Ovary (tissue), 9 donors: Measurements from ENCODE around the gene CCNJ. TPM values are rescaled to one million over a fixed set of nuclear protein-coding genes. Genes with fewer than 3 reads are reported as not detected.
A peak's percentile ranks its signal among the peaks of the same experiment; 100 is the strongest.

Experiments used
- DNase-seq, 5 donors: peaks; one replicate each; pipeline ENCODE4 v3.0.0-alpha.2; 2019 to 2020
- H3K27ac ChIP-seq, 2 donors: fragments of 200-600 bp; one replicate each; pipeline versions ENCODE4 v1.5.1 to v1.8.0; 2019 to 2022
- H3K27me3 ChIP-seq: fragments of 200-600 bp; one replicate; pipeline ENCODE4 v1.8.0; 2022
- H3K36me3 ChIP-seq: fragments of 200-600 bp; sonication (generic); one replicate; pipeline ENCODE4 v1.5.1; 2019
- H3K4me1 ChIP-seq: one replicate; pipeline ENCODE4 v1.8.1; 2013; ENCODE audit warnings: mild to moderate bottlenecking, moderate library complexity; ENCODE audit not compliant: insufficient read depth
- H3K4me3 ChIP-seq: fragments of 200-600 bp; sonication (generic); one replicate; pipeline ENCODE4 v1.5.1; 2017
- H3K9me3 ChIP-seq, 2 donors: fragments of 200-600 bp in 1 of 2; sonication (generic) in 1 of 2; one replicate each; pipeline versions ENCODE4 v1.5.1 to v1.8.1; 2013 to 2019; ENCODE audit warnings: mild to moderate bottlenecking in 1 of 2, moderate library complexity in 1 of 2
- EP300 ChIP-seq: sonication (generic); formaldehyde crosslinking; IDR thresholded peaks from one replicate; pipeline ENCODE4 v1.6.1; 2017; ENCODE audit warnings: antibody characterized with exemption
- POLR2A ChIP-seq: fragments of 450-650 bp; IDR thresholded peaks from one replicate; pipeline ENCODE4 v1.6.1; 2017; ENCODE audit warnings: antibody characterized with exemption, mild to moderate bottlenecking, moderate library complexity
- WGBS, 3 donors: extraction: QIAGEN DNeasy Blood & Tissue Kit in 1 of 3; methylation state at CpG; one replicate each; pipeline versions ENCODE4 v1.1.5 to v1.1.7; 2013 to 2017; 5-methylcytosine and 5-hydroxymethylcytosine counted together
- intact Hi-C, 4 donors: fragments of 100-400 bp; cut with DNase I; formaldehyde crosslinking; loops; one replicate each; pipeline versions ENCODE4 v1.11.0 to v1.15.1; 2022 to 2023
- polyA plus RNA-seq, 2 donors: library from polyadenylated mRNA; stranded (reverse); fragments of 200-250 nt in 1 of 2; fragments of 350-450 nt in 1 of 2; fragmentation: Illumina TruSeq in 1 of 2; extraction: RNeasy Lipid Tissue Mini Kit (QIAGEN cat#74804) in 1 of 2; gene quantifications; one replicate each; pipeline ENCODE4 v1.2.3, GENCODE V29; 2013 to 2014
- total RNA-seq, 7 donors: library from RNA; depleted of rRNA in 2 of 7; stranded (reverse); fragments of >200 nt in 2 of 7; fragmentation: NEBNext Ultra II Directional in 3 of 7; extraction: Animal tissue kit (Norgen Biotek cat#: 25700) in 3 of 7; gene quantifications; one replicate each; pipeline versions ENCODE4 v1.1.0 to v1.2.4, GENCODE V29; 2016 to 2023
- TF ChIP-seq, protein P1 (sequence below), 3 donors: fragments of 450-650 bp in 2 of 3; fragments of 200-600 bp in 1 of 3; IDR thresholded peaks; one replicate each; pipeline versions ENCODE4 v1.5.1 to v1.8.0; 2016 to 2022; ENCODE audit warnings: antibody characterized with exemption in 3 of 3, mild to moderate bottlenecking in 1 of 3
- donor health status: DM: no; HTN: no; CAD: no; lungs with moderate emphysema.
- donor health status: DM: no; HTN: no; CAD: no.
- donor health status: Bipolar disorder and iron deficiency.
- donor health status: DM: yes; HTN: yes; CAD: no.
- donor health status: DM: no; HTN: no; CAD: no.
- donor health status: DM: yes; HTN: yes; CAD: no.

The CCNJ gene
- total and polyA plus RNA-seq, 9 donors = 3.1 to 7.2 (median 5.2) TPM

DNA sequence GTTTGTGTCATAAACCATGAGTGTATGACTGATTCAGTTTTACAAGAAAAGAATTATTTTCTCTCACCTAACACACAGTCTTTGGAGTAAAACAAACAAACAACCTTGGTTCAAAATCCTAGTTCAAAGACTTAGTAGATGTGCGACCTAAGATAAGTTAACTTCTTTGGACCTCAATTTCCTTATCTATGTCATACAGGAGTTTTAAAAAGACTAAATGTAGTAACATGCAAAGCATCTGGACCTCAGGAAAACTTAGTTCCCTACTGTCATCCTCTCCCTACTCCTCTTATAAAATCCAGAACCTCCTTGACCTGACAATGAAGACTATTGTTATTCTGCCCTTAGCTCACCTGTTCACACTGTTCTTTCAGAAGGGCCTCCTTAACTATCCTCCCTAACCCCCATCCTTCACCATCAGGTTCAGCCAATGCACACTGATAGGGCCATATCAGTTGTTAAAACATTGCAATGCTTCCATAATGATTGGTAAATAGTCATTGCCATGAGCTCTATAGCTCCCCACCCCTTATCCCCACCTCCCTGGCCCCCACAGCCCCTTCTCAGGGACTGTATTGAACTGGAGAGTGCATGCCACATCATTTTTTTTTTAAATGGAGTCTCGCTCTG lies 28.8 kb upstream of the CCNJ start:
- WGBS, 3 donors = 91 to 96% (median 96%) methylated on average over 2 of the region's 2 CpGs
- no peak for DNase-seq
- intact Hi-C loops = no loop called here
- Histone ChIP-seq H3K27ac (no peak overlapping the region), H3K4me1 (no peaks in the 10 kb centered on the region), H3K36me3 (no peaks in the 10 kb centered on the region), H3K9me3 (no peaks in the 10 kb centered on the region), H3K4me3 (no peak overlapping the region), H3K27me3 (no peaks in the 10 kb centered on the region)
- TF ChIP-seq EP300 (no peak), POLR2A (no peak)
- TF ChIP-seq, protein P1, sequence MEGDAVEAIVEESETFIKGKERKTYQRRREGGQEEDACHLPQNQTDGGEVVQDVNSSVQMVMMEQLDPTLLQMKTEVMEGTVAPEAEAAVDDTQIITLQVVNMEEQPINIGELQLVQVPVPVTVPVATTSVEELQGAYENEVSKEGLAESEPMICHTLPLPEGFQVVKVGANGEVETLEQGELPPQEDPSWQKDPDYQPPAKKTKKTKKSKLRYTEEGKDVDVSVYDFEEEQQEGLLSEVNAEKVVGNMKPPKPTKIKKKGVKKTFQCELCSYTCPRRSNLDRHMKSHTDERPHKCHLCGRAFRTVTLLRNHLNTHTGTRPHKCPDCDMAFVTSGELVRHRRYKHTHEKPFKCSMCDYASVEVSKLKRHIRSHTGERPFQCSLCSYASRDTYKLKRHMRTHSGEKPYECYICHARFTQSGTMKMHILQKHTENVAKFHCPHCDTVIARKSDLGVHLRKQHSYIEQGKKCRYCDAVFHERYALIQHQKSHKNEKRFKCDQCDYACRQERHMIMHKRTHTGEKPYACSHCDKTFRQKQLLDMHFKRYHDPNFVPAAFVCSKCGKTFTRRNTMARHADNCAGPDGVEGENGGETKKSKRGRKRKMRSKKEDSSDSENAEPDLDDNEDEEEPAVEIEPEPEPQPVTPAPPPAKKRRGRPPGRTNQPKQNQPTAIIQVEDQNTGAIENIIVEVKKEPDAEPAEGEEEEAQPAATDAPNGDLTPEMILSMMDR (IDR thresholded peaks at IDR 0.05) = no peak

DNA sequence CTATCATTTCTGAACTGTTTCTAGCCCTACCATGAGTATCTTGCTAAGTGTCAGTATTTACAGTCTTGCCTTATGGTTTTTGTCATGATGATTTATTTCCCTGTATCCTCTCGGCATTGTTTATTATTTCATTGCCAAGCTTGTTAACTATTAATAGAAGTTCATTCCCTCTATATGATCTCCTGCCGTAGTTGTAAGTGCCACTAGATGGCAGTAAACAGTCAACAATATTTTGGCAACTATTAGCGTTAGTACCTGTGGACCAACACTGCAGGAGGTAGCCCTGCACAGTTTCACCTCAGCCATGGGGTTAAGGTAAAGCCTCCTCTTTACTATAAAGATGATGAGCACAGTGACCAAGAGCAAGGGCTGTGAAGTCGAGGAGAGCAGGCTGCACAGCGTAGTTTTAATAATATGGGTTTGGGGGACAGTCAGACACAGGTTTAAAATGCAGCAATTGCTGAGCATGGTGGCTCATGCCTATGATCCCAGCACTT lies 26.1 kb upstream of the CCNJ start:
- no peak for DNase-seq
- intact Hi-C loops = no loop called here
- Histone ChIP-seq H3K36me3 (no peaks in the 10 kb centered on the region), H3K27ac (no peak overlapping the region), H3K27me3 (no peaks in the 10 kb centered on the region), H3K4me3 (no peak overlapping the region), H3K9me3 (no peaks in the 10 kb centered on the region), H3K4me1 (no peaks in the 10 kb centered on the region)
- TF ChIP-seq, protein P1 (IDR thresholded peaks at IDR 0.05) = peak in 2 of 3 donors; percentile 20 to 29
- TF ChIP-seq POLR2A = no peak
- WGBS, 3 donors = 12 to 14% (median 13%) methylated on average over 5 of the region's 5 CpGs

DNA sequence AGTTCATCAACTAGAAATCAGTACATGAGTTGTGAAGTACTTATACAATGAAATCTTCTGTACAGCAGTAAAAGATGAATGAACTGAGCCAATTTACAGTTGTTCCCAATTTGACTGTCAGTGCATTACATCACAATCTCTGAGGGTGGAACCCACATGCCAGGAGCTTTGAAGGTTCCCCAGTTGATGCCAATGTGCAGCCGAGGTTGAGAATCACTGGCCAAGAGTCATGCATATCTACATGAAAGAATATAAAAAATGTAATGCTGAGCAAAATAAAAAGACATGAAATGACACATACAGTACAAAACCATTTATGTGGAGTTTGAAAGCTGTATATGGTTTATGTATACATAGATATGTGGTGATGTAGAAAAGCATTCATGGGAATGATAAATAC lies 22.1 kb upstream of the CCNJ start:
- intact Hi-C loops = no loop called here
- no peaks in the 10 kb centered on the region for H3K9me3 ChIP-seq
- TF ChIP-seq EP300 (no peak), POLR2A (no peak)
- TF ChIP-seq, protein P1 (IDR thresholded peaks at IDR 0.05) = no peak
- no peaks in the 10 kb centered on the region for H3K4me1 ChIP-seq
- H3K27ac ChIP-seq = no peak overlapping the region
- no peaks in the 10 kb centered on the region for H3K27me3 ChIP-seq
- H3K36me3 ChIP-seq = no peaks in the 10 kb centered on the region
- no peak for DNase-seq
- WGBS, 3 donors = 57 to 80% (median 69%) methylated on average over 1 of the region's 1 CpG
- H3K4me3 ChIP-seq = no peak overlapping the region

DNA sequence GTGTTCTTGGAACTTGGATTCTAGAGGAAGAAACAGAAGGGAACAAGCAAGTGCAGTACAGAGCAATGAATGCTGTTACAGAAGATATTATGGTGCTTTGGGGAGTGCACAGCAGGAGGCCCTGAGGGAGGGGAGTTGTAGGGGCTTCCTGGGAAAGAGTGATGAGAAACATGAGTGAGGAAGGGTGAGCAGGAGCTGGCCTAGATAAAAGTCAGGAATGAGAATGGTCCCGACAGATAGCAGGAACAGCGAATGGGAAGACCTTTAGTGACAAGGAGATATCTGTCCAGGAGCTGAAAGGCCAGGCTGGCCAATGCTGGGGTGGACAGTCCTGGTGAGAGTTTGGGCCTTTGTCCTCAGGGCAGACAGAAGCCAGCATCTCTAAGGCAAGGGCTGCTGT lies 20.6 kb upstream of the CCNJ start:
- no peak overlapping the region for H3K4me3 ChIP-seq
- H3K9me3 ChIP-seq = no peaks in the 10 kb centered on the region
- intact Hi-C loops = no loop called here
- H3K27me3 ChIP-seq = no peaks in the 10 kb centered on the region
- no peaks in the 10 kb centered on the region for H3K36me3 ChIP-seq
- no peak overlapping the region for H3K27ac ChIP-seq
- no peak for DNase-seq
- H3K4me1 ChIP-seq = no peaks in the 10 kb centered on the region
- 68 to 84% (median 75%) methylated on average over 2 of the region's 2 CpGs for WGBS, 3 donors
- TF ChIP-seq EP300 (no peak), POLR2A (no peak)
- TF ChIP-seq, protein P1 (IDR thresholded peaks at IDR 0.05) = no peak
